ENCODE measurements around the gene MAPK10. TPM values are rescaled to one million over a fixed set of nuclear protein-coding genes. Genes with fewer than 3 reads are reported as not detected.
A peak's percentile ranks its signal among the peaks of the same experiment; 100 is the strongest.

The MAPK10 gene
- total and polyA plus RNA-seq, 2 donors (not counting 3 experiments of a cell fraction or from before 2014, with no cell fraction given), result 0.17 TPM; not detected in 1

DNA sequence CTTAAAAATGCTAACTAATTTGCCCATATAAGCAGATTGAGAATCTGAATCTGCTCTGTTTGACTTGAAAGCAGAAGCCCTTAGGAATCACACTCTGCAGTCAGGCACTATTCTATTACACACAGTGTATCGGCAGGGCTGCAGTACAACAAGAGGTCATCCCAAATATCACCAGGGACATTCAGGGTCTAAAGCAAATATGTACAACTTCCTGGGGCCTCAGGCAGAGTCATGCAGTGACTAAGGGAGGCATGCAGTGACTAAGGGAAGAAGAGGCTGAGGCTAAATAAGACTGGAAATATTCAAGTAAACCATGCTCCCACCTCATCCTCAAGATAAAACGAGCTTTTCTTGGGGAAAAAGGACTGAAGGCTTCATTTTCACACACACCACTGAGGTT lies 20.9 kb downstream of the MAPK10 start:
- H3K9me3 ChIP-seq (replicated peaks; ENCODE audit: control insufficient read depth, insufficient read depth, low read length), result no peaks in the 10 kb centered on the region
- FAIRE-seq, result no peak
- POLR2A ChIA-PET, result no interaction called here

DNA sequence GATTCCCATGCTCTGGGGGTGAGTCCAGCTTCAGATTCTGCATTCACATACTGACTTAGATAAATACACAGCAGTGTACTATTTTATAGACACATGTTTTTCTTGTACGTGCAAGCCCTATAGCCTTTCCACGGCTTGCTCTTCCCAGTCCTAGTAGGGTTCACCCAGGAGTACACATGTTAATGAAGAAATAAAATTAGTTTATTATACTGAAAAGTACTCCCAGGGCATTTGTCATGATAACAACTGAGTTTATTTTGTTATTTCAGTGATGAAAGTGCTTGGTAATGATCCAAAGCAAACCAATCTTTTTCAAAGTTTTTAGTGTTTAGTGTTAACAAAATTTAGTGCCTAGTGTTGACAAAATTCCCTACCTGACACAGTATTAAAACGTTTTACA lies 21.3 kb downstream of the MAPK10 start:
- ChIA-PET CTCF (no interaction called here), POLR2A (no interaction called here)
- Histone ChIP-seq H3K9me3 (replicated peaks; ENCODE audit: control insufficient read depth, insufficient read depth, low read length) (no peaks in the 10 kb centered on the region), H3K27me3 (ENCODE audit: control insufficient read depth in 2 of 2, insufficient read depth in 2 of 2, low read length in 2 of 2) (no peaks in the 10 kb centered on the region), H3K9ac (replicated peaks; ENCODE audit: extremely low read depth, insufficient read depth, low read length) (no peak overlapping the region), H3K4me2 (ENCODE audit: insufficient read depth, low read length) (no peak overlapping the region), H4K20me1 (replicated peaks; ENCODE audit: control insufficient read depth, extremely low read depth, insufficient read depth, low read length) (no peaks in the 10 kb centered on the region), H3K4me3 (replicated peaks in 1 of 3; ENCODE audit: insufficient read depth in 1 of 3, low read depth in 1 of 3, low read length in 3 of 3) (no peak overlapping the region), H3K79me2 (ENCODE audit: control insufficient read depth, insufficient read depth, low read length) (no peaks in the 10 kb centered on the region), H2AFZ (ENCODE audit: low read depth, low read length) (no peak overlapping the region), H3K9me1 (replicated peaks; ENCODE audit: control insufficient read depth, extremely low read depth, insufficient read depth, low read length) (no peaks in the 10 kb centered on the region), H3K27ac (ENCODE audit: insufficient read depth, low read depth, low read length) (no peak overlapping the region), H3K4me1 (ENCODE audit: control insufficient read depth, extremely low read depth, insufficient read depth, low read length) (peaks cover 13% of the 10 kb centered on the region), H3K36me3 (ENCODE audit: control insufficient read depth in 2 of 2, extremely low read depth in 1 of 2, insufficient read depth in 2 of 2, low read length in 2 of 2) (no peaks in the 10 kb centered on the region)
- BruUV-seq (replicated peaks), result no TSS peak
- FAIRE-seq, result peak; percentile 69
- intact Hi-C loops (cut with micrococcal nuclease), result no loop called here
- dilution Hi-C loops (cut with MboI; ENCODE audit: extremely low pct_ligation_motif_present, low sequenced_read_pairs), result no loop called here
- TF ChIP-seq GATA2 (IDR thresholded peaks at IDR 0.05; ENCODE audit: insufficient read depth, insufficient read length, low read depth, low read length), result no peak
- no peak for TF ChIP-seq JUN (IDR thresholded peaks at IDR 0.05; ENCODE audit: borderline replicate concordance, insufficient read depth, insufficient read length, low read depth)
- TF ChIP-seq POLR2A (IDR thresholded peaks at IDR 0.05; ENCODE audit: low read depth, low read length), result no peak
- TF ChIP-seq EZH2 (IDR thresholded peaks at IDR 0.05; ENCODE audit: borderline replicate concordance, low read depth, low read length, severe bottlenecking), result no peak
- TF ChIP-seq, protein P1, sequence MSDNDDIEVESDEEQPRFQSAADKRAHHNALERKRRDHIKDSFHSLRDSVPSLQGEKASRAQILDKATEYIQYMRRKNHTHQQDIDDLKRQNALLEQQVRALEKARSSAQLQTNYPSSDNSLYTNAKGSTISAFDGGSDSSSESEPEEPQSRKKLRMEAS (IDR thresholded peaks at IDR 0.05; ENCODE audit: insufficient read depth, insufficient read length), result no peak
- no peak for DNase-seq (ENCODE audit: low read depth, low spot score)

More for the DNA sequence above, 20.9 kb downstream of the MAPK10 start:
- CTCF ChIA-PET, result no interaction called here
- Histone ChIP-seq H3K9me1 (replicated peaks; ENCODE audit: control insufficient read depth, extremely low read depth, insufficient read depth, low read length) (no peaks in the 10 kb centered on the region), H3K4me2 (ENCODE audit: insufficient read depth, low read length) (peak overlapping the region; percentile 16), H3K79me2 (ENCODE audit: control insufficient read depth, insufficient read depth, low read length) (no peaks in the 10 kb centered on the region), H3K9ac (replicated peaks; ENCODE audit: extremely low read depth, insufficient read depth, low read length) (no peak overlapping the region), H3K4me1 (ENCODE audit: control insufficient read depth, extremely low read depth, insufficient read depth, low read length) (peaks cover 13% of the 10 kb centered on the region), H3K36me3 (ENCODE audit: control insufficient read depth in 2 of 2, extremely low read depth in 1 of 2, insufficient read depth in 2 of 2, low read length in 2 of 2) (no peaks in the 10 kb centered on the region), H2AFZ (ENCODE audit: low read depth, low read length) (peak overlapping the region; percentile 66), H4K20me1 (replicated peaks; ENCODE audit: control insufficient read depth, extremely low read depth, insufficient read depth, low read length) (no peaks in the 10 kb centered on the region), H3K27me3 (ENCODE audit: control insufficient read depth in 2 of 2, insufficient read depth in 2 of 2, low read length in 2 of 2) (no peaks in the 10 kb centered on the region), H3K4me3 (replicated peaks in 1 of 3; ENCODE audit: insufficient read depth in 1 of 3, low read depth in 1 of 3, low read length in 3 of 3) (no peak overlapping the region), H3K27ac (ENCODE audit: insufficient read depth, low read depth, low read length) (no peak overlapping the region)
- DNase-seq (ENCODE audit: low read depth, low spot score), result peak; percentile 51
- dilution Hi-C loops (cut with MboI; ENCODE audit: extremely low pct_ligation_motif_present, low sequenced_read_pairs), result no loop called here
- intact Hi-C loops (cut with micrococcal nuclease), result no loop called here
- no TSS peak for BruUV-seq (replicated peaks)
- TF ChIP-seq, protein P1 (IDR thresholded peaks at IDR 0.05; ENCODE audit: insufficient read depth, insufficient read length), result no peak
- peak; percentile 74 for TF ChIP-seq POLR2AphosphoS5 (IDR thresholded peaks at IDR 0.05; ENCODE audit: insufficient read depth, low read depth, low read length)
- peak; percentile 82 for TF ChIP-seq FOS (IDR thresholded peaks at IDR 0.05; ENCODE audit: borderline replicate concordance, insufficient read depth, low read length)
- TF ChIP-seq JUN (IDR thresholded peaks at IDR 0.05; ENCODE audit: borderline replicate concordance, insufficient read depth, insufficient read length, low read depth), result peak; percentile 50

Measured in endothelial cell of umbilical vein (primary cell).